ENCODE measurements around the gene CSNK2A1.

The CSNK2A1 gene

GRCh38 chr20:438571-439469 is 104.8 kb downstream of the CSNK2A1 start:
- Histone ChIP-seq H4K20me1 (ENCODE audit: insufficient read depth, low read length) (no peaks in the 10 kb centered on the region), H3F3A (ENCODE audit: insufficient read depth, low read length) (peaks cover 31% of the 10 kb centered on the region), H3K79me2 (ENCODE audit: low read length) (peaks cover 4% of the 10 kb centered on the region; the same call in 1 of the 2 replicates), H3K27ac (ENCODE audit: low read length) (peak overlapping the region; percentile 65; the same call in 1 of the 2 replicates), H3K9me3 (replicated peaks; ENCODE audit: insufficient read depth, low read length) (no peaks in the 10 kb centered on the region), H3K36me3 (replicated peaks; ENCODE audit: insufficient read depth, low read length) (0 out of 2 replicates have a peak, but pooled peaks cover 5% of the 10 kb centered on the region), H3K9ac (ENCODE audit: low read length) (peak overlapping the region; percentile 9; the same call in 1 of the 2 replicates), H2AFZ (ENCODE audit: low read length) (no peak overlapping the region), H3K4me1 (ENCODE audit: low read length) (peaks cover 32% of the 10 kb centered on the region), H3K27me3 (replicated peaks; ENCODE audit: insufficient read depth, low read length) (no peaks in the 10 kb centered on the region), H3K9me2 (replicated peaks; ENCODE audit: insufficient read depth, low read length) (no peaks in the 10 kb centered on the region), H3K4me2 (ENCODE audit: low read depth, low read length) (peak overlapping the region; percentile 76), H3K4me3 (ENCODE audit: low read length) (peak overlapping the region; percentile 29; the same call in 1 of the 2 replicates)
- peak; percentile 91 for DNase-seq
- TF ChIP-seq EZH2phosphoT487 (IDR thresholded peaks at IDR 0.05; ENCODE audit: low read length), result no peak
- TF ChIP-seq CTCF (IDR thresholded peaks at IDR 0.05; ENCODE audit: low read length), result no peak
- TF ChIP-seq EZH2 (optimal IDR thresholded peaks at IDR 0.05; ENCODE audit: low read depth, low read length), result no peak

DNA sequence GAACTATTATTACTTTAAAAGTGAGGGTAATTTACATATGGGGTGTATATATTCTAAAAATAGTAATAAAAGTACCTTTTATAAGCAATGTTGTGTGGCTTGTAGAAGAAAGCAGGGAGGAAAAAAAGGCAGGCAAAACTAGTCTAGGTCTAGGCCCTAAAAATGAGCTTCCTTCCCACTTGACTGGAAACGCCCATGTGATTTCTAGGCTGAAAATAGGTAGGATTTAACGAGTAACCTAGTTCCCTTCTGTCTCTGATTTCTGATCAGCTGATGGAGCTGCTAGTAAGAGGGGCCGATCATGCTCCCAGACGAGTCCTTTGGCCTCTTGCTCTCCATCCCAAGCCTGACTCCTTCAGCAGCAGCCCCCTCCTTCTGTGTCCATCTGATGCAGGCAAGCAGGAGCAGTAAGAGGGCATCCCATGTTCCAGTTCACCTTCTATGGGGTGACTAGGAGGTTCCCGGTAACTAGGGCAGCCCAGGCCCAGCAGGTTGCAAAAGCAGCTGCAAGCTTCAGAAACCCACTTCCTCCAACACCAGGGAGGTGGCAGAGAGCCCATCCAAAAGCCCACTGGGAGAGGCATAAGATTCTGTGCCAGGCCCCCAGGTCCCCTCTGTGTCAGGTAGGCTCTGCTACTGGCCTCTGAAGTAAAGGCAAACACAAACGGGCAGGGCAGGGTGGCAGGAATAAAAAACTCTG is 105.7 kb downstream of the CSNK2A1 start:
- Histone ChIP-seq H3K36me3 (replicated peaks; ENCODE audit: insufficient read depth, low read length) (0 out of 2 replicates have a peak, but pooled peaks cover 5% of the 10 kb centered on the region), H3K4me1 (ENCODE audit: low read length) (peaks cover 32% of the 10 kb centered on the region), H3K9ac (ENCODE audit: low read length) (peak overlapping the region; percentile 9; the same call in 1 of the 2 replicates), H3K79me2 (ENCODE audit: low read length) (peaks cover 4% of the 10 kb centered on the region; the same call in 1 of the 2 replicates), H3K27me3 (replicated peaks; ENCODE audit: insufficient read depth, low read length) (no peaks in the 10 kb centered on the region), H3K27ac (ENCODE audit: low read length) (peak overlapping the region; percentile 65; the same call in 1 of the 2 replicates), H3K9me3 (replicated peaks; ENCODE audit: insufficient read depth, low read length) (no peaks in the 10 kb centered on the region), H3K9me2 (replicated peaks; ENCODE audit: insufficient read depth, low read length) (no peaks in the 10 kb centered on the region), H3K4me3 (ENCODE audit: low read length) (peak overlapping the region; percentile 15; the same call in 1 of the 2 replicates), H2AFZ (ENCODE audit: low read length) (no peak overlapping the region), H3K4me2 (ENCODE audit: low read depth, low read length) (peak overlapping the region; percentile 76), H4K20me1 (ENCODE audit: insufficient read depth, low read length) (no peaks in the 10 kb centered on the region), H3F3A (ENCODE audit: insufficient read depth, low read length) (peaks cover 31% of the 10 kb centered on the region)
- DNase-seq, result peak; percentile 27
- no peak for TF ChIP-seq CTCF (IDR thresholded peaks at IDR 0.05; ENCODE audit: low read length)
- TF ChIP-seq EZH2 (optimal IDR thresholded peaks at IDR 0.05; ENCODE audit: low read depth, low read length), result no peak
- TF ChIP-seq EZH2phosphoT487 (IDR thresholded peaks at IDR 0.05; ENCODE audit: low read length), result no peak

GRCh38 chr20:436476-436875 is 107.1 kb downstream of the CSNK2A1 start:
- peaks cover 32% of the 10 kb centered on the region for H3K4me1 ChIP-seq (ENCODE audit: low read length)
- no peaks in the 10 kb centered on the region for H3K9me3 ChIP-seq (replicated peaks; ENCODE audit: insufficient read depth, low read length)
- DNase-seq, result no peak

More at GRCh38 chr20:436476-436875, 107.1 kb downstream of the CSNK2A1 start:
- Histone ChIP-seq H3K27ac (ENCODE audit: low read length) (no peak overlapping the region), H3K79me2 (ENCODE audit: low read length) (no peaks in the 10 kb centered on the region; the same call in 1 of the 2 replicates), H2AFZ (ENCODE audit: low read length) (no peak overlapping the region), H3K4me3 (ENCODE audit: low read length) (no peak overlapping the region), H3K27me3 (replicated peaks; ENCODE audit: insufficient read depth, low read length) (no peaks in the 10 kb centered on the region), H3K4me2 (ENCODE audit: low read depth, low read length) (no peak overlapping the region), H3F3A (ENCODE audit: insufficient read depth, low read length) (peaks cover 31% of the 10 kb centered on the region), H4K20me1 (ENCODE audit: insufficient read depth, low read length) (no peaks in the 10 kb centered on the region), H3K9me2 (replicated peaks; ENCODE audit: insufficient read depth, low read length) (no peaks in the 10 kb centered on the region), H3K9ac (ENCODE audit: low read length) (no peak overlapping the region), H3K36me3 (replicated peaks; ENCODE audit: insufficient read depth, low read length) (no peaks in the 10 kb centered on the region)
- no peak for TF ChIP-seq EZH2phosphoT487 (IDR thresholded peaks at IDR 0.05; ENCODE audit: low read length)

All from MM.1S (cell line).